Neural cell (in vitro differentiated cells): ENCODE data around the gene INSM1. TPM values are rescaled to one million over a fixed set of nuclear protein-coding genes. Genes with fewer than 3 reads are reported as not detected.

Experiments used
- H2AFZ ChIP-seq: fragments of 200-600, 300-800 bp; sonication (generic), shearing (Covaris generic); 2 replicates; pipeline ENCODE4 v1.6.0; 2014; ENCODE audit warnings: low read depth, mild to moderate bottlenecking, antibody characterized with exemption, low read length, moderate library complexity
- H3F3A ChIP-seq: fragments of 200-600 bp; shearing (Covaris generic); 2 replicates; pipeline ENCODE4 v1.6.1; 2016; ENCODE audit warnings: mild to moderate bottlenecking, moderate library complexity, mixed read lengths, antibody characterized with exemption, low read length; ENCODE audit not compliant: insufficient read depth, poor library complexity, severe bottlenecking
- H3K27ac ChIP-seq: fragments of 200-600, 300-800 bp; sonication (generic), shearing (Covaris generic); 2 replicates; pipeline ENCODE4 v1.5.1; 2014; ENCODE audit warnings: mild to moderate bottlenecking, low read length, moderate library complexity
- H3K27me3 ChIP-seq: fragments of 300-800, 200-600 bp; sonication (generic), shearing (Covaris generic); 2 replicates; pipeline ENCODE4 v1.6.0; 2014; ENCODE audit warnings: mild to moderate bottlenecking, low read depth, low read length, moderate library complexity; ENCODE audit not compliant: insufficient read depth
- H3K36me3 ChIP-seq: fragments of 300-800, 200-600 bp; sonication (generic), shearing (Covaris generic); 2 replicates; pipeline ENCODE4 v1.5.1; 2014; ENCODE audit warnings: mild to moderate bottlenecking, antibody characterized with exemption, low read length, moderate library complexity; ENCODE audit not compliant: insufficient read depth
- H3K4me2 ChIP-seq: fragments of 300-800, 200-600 bp; sonication (generic), shearing (Covaris generic); 2 replicates; pipeline ENCODE4 v1.6.0; 2014; ENCODE audit warnings: mild to moderate bottlenecking, low read length
- H3K4me3 ChIP-seq: fragments of 300-800, 200-600 bp; sonication (generic), shearing (Covaris generic); 2 replicates; pipeline ENCODE4 v1.5.1; 2014; ENCODE audit warnings: mild to moderate bottlenecking, low read length, moderate library complexity
- H3K79me2 ChIP-seq: fragments of 200-600 bp; shearing (Covaris generic); replicated peaks from 2 replicates; pipeline ENCODE4 v1.6.0; 2014; ENCODE audit warnings: mild to moderate bottlenecking, low read length, moderate library complexity; ENCODE audit not compliant: insufficient read depth
- H3K9ac ChIP-seq: fragments of 300-800, 200-600 bp; sonication (generic), shearing (Covaris generic); 2 replicates; pipeline ENCODE4 v1.6.1; 2016; ENCODE audit warnings: mild to moderate bottlenecking, low read length, mixed read lengths
- H3K9me2 ChIP-seq: fragments of 200-600 bp; shearing (Covaris generic); 2 replicates; pipeline ENCODE4 v1.6.1; 2016; ENCODE audit warnings: mild to moderate bottlenecking, low read length, mixed read lengths; ENCODE audit not compliant: insufficient read depth
- H3K9me3 ChIP-seq: fragments of 200-600, 300-800 bp; sonication (generic), shearing (Covaris generic); 2 replicates; pipeline ENCODE4 v1.6.1; 2016; ENCODE audit warnings: mild to moderate bottlenecking, mixed run types, low read length, moderate library complexity, mixed read lengths
- H4K20me1 ChIP-seq: fragments of 200-600 bp; shearing (Covaris generic); 2 replicates; pipeline ENCODE4 v1.6.1; 2016; ENCODE audit warnings: mild to moderate bottlenecking, mixed run types; ENCODE audit not compliant: insufficient read depth
- EP300 ChIP-seq: fragments of 450-650 bp; conservative IDR thresholded peaks from 2 replicates; pipeline ENCODE4 v1.6.1; 2014; ENCODE audit warnings: antibody characterized with exemption, mild to moderate bottlenecking, moderate library complexity; ENCODE audit not compliant: poor library complexity, severe bottlenecking
- EZH2 ChIP-seq: fragments of 200-600, 300-800 bp; shearing (Covaris generic), sonication (generic); IDR thresholded peaks from 2 replicates; pipeline ENCODE4 v1.6.1; 2014; ENCODE audit warnings: antibody characterized with exemption, low read length, borderline replicate concordance, mild to moderate bottlenecking; ENCODE audit not compliant: insufficient read depth, poor library complexity, severe bottlenecking
- MXI1 ChIP-seq: fragments of 450-650 bp; conservative IDR thresholded peaks from 2 replicates; pipeline ENCODE4 v1.6.1; 2014; ENCODE audit warnings: antibody characterized with exemption, mild to moderate bottlenecking; ENCODE audit not compliant: poor library complexity, severe bottlenecking
- POLR2AphosphoS5 ChIP-seq: IDR thresholded peaks from 2 replicates; pipeline ENCODE4 v1.6.1; 2012
- RAD21 ChIP-seq: fragments of 450-650 bp; conservative IDR thresholded peaks from 2 replicates; pipeline ENCODE4 v1.6.1; 2014; ENCODE audit warnings: antibody characterized with exemption, mild to moderate bottlenecking, moderate library complexity
- REST ChIP-seq: IDR thresholded peaks from 2 replicates; pipeline ENCODE4 v1.6.1; 2012; ENCODE audit warnings: borderline replicate concordance
- SMC3 ChIP-seq: fragments of 450-650 bp; conservative IDR thresholded peaks from 2 replicates; pipeline ENCODE4 v1.6.1; 2014; ENCODE audit warnings: antibody characterized with exemption, mild to moderate bottlenecking, moderate library complexity; ENCODE audit not compliant: poor library complexity
- TAF1 ChIP-seq: IDR thresholded peaks from 2 replicates; pipeline ENCODE4 v1.6.1; 2012; ENCODE audit warnings: low read depth
- polyA plus RNA-seq: library from polyadenylated mRNA; depleted of rRNA; stranded (reverse); fragments of >200 nt; gene quantifications from 2 replicates; pipeline ENCODE4 v1.2.3, GENCODE V29; 2014
- TF ChIP-seq, protein P1 (sequence below): fragments of 450-650 bp; IDR thresholded peaks from 2 replicates; pipeline ENCODE4 v1.5.1; 2014; ENCODE audit warnings: antibody characterized with exemption, mild to moderate bottlenecking, moderate library complexity; ENCODE audit not compliant: poor library complexity, severe bottlenecking

INSM1 gene
- polyA plus RNA-seq, 1 donor from 2014 or later, result 8.6 TPM

- Histone ChIP-seq H3K9me3 (peaks cover under 1% of the 10 kb centered on the region), H3F3A (no peaks in the 10 kb centered on the region), H2AFZ (no peak overlapping the region), H3K79me2 (no peaks in the 10 kb centered on the region), H3K27ac (no peak overlapping the region), H3K4me2 (no peak overlapping the region), H3K27me3 (no peaks in the 10 kb centered on the region), H3K36me3 (no peaks in the 10 kb centered on the region), H4K20me1 (no peaks in the 10 kb centered on the region), H3K4me3 (no peak overlapping the region), H3K9me2 (no peaks in the 10 kb centered on the region), H3K9ac (no peak overlapping the region)
- TF ChIP-seq MXI1 (no peak), POLR2AphosphoS5 (no peak), EZH2 (no peak), RAD21 (no peak), SMC3 (no peak), TAF1 (no peak), REST (no peak), EP300 (no peak)
- TF ChIP-seq, protein P1, sequence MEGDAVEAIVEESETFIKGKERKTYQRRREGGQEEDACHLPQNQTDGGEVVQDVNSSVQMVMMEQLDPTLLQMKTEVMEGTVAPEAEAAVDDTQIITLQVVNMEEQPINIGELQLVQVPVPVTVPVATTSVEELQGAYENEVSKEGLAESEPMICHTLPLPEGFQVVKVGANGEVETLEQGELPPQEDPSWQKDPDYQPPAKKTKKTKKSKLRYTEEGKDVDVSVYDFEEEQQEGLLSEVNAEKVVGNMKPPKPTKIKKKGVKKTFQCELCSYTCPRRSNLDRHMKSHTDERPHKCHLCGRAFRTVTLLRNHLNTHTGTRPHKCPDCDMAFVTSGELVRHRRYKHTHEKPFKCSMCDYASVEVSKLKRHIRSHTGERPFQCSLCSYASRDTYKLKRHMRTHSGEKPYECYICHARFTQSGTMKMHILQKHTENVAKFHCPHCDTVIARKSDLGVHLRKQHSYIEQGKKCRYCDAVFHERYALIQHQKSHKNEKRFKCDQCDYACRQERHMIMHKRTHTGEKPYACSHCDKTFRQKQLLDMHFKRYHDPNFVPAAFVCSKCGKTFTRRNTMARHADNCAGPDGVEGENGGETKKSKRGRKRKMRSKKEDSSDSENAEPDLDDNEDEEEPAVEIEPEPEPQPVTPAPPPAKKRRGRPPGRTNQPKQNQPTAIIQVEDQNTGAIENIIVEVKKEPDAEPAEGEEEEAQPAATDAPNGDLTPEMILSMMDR, result no peak
Observed at GRCh38 chr20:20318365-20319161, 49.3 kb upstream of the INSM1 start.

GRCh38 chr20:20321134-20321533 lies 46.8 kb upstream of the INSM1 start:
- H3K79me2 ChIP-seq, result no peaks in the 10 kb centered on the region
- no peaks in the 10 kb centered on the region for H3K9me2 ChIP-seq
- TF ChIP-seq EP300, result no peak
- TF ChIP-seq EZH2, result no peak
- no peak for TF ChIP-seq RAD21
- H3K36me3 ChIP-seq, result no peaks in the 10 kb centered on the region
- H3K4me2 ChIP-seq, result no peak overlapping the region
- no peak overlapping the region for H2AFZ ChIP-seq
- H3F3A ChIP-seq, result no peaks in the 10 kb centered on the region
- no peak overlapping the region for H3K9ac ChIP-seq
- no peaks in the 10 kb centered on the region for H4K20me1 ChIP-seq
- no peak overlapping the region for H3K4me3 ChIP-seq
- no peak overlapping the region for H3K27ac ChIP-seq
- no peaks in the 10 kb centered on the region for H3K27me3 ChIP-seq
- no peaks in the 10 kb centered on the region for H3K9me3 ChIP-seq
